GM12878 (cell line): ENCODE measurements around the gene CREB5.
A peak's percentile ranks its signal among the peaks of the same experiment; 100 is the strongest.

Source experiments
- ASH2L ChIP-seq: fragments of 300-600, 200-600 bp; sonication (generic); IDR thresholded peaks from 2 replicates; pipeline ENCODE4 v1.6.1; 2017; ENCODE audit warnings: low read depth, mild to moderate bottlenecking, borderline replicate concordance
- CTCF ChIP-seq, 3 experiments: IDR thresholded peaks in 2 of 3; conservative IDR thresholded peaks in 1 of 3; 2 replicates each; pipeline ENCODE4 v1.5.1; 2011; ENCODE audit warnings: low read depth in 3 of 3, low read length in 3 of 3, mild to moderate bottlenecking in 3 of 3, control low read depth in 2 of 3, moderate library complexity in 2 of 3, inconsistent platforms in 1 of 3, mixed read lengths in 1 of 3; ENCODE audit not compliant: control insufficient read depth in 2 of 3, insufficient read depth in 1 of 3; ENCODE audit errors: extremely low read depth in 1 of 3
- EED ChIP-seq: sonication (generic); IDR thresholded peaks from 2 replicates; pipeline ENCODE4 v1.6.1; 2016; ENCODE audit warnings: antibody characterized with exemption, low read depth
- ETV6 ChIP-seq, 2 experiments: fragments of 450-650 bp in 1 of 2; IDR thresholded peaks in 1 of 2; conservative IDR thresholded peaks in 1 of 2; 2 replicates each; pipeline ENCODE4 v1.6.1; 2014; ENCODE audit warnings: antibody characterized with exemption in 1 of 2, borderline replicate concordance in 1 of 2, low read depth in 1 of 2, mild to moderate bottlenecking in 1 of 2, moderate library complexity in 1 of 2
- EZH2 ChIP-seq: IDR thresholded peaks from 2 replicates; pipeline ENCODE4 v1.6.1; 2012; ENCODE audit warnings: low read depth, mild to moderate bottlenecking, control low read depth, inconsistent platforms, low read length, borderline replicate concordance; ENCODE audit not compliant: control insufficient read depth
- FOXM1 ChIP-seq: IDR thresholded peaks from 2 replicates; pipeline ENCODE4 v1.6.1; 2012; ENCODE audit warnings: low read depth, mild to moderate bottlenecking, inconsistent platforms, low read length, moderate library complexity
- POLR2A ChIP-seq: IDR thresholded peaks from 2 replicates; pipeline ENCODE4 v1.6.1; 2011; ENCODE audit warnings: low read depth, mild to moderate bottlenecking, low read length
- POLR2AphosphoS5 ChIP-seq: IDR thresholded peaks from 2 replicates; pipeline ENCODE4 v1.6.1; 2011; ENCODE audit warnings: mild to moderate bottlenecking, low read length, inconsistent platforms
- TAF1 ChIP-seq: IDR thresholded peaks from 2 replicates; pipeline ENCODE4 v1.6.1; 2011; ENCODE audit warnings: mild to moderate bottlenecking, low read depth, low read length, borderline replicate concordance
- ZNF207 ChIP-seq: fragments of 450-650 bp; IDR thresholded peaks from 2 replicates; pipeline ENCODE4 v1.6.1; 2014; ENCODE audit warnings: antibody characterized with exemption, mild to moderate bottlenecking, borderline replicate concordance
- ZNF687 ChIP-seq: fragments of 450-650 bp; IDR thresholded peaks from 2 replicates; pipeline ENCODE4 v1.6.1; 2017; ENCODE audit warnings: mild to moderate bottlenecking, moderate library complexity
- TF ChIP-seq, protein P1 (sequence below): IDR thresholded peaks from 2 replicates; pipeline ENCODE4 v1.6.1; 2012; ENCODE audit warnings: mild to moderate bottlenecking, low read depth, low read length

DNA sequence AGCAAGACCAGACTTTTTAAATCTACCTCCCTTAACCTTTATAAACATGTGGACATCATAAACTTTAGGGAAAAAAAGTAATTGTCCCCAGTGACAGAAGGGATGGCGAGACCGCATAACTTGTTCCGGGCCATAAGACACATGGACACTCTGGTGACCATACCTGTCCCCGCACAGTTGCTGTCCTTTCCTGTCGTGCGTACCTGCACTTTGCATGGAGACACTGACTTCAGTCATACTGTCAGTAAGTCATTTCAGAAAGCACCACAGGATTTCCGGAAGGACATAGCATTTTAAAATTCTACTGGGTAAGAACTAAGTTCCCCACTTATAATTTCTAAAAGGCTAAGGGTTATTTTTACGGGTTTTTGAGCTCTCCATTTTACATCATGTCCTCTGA, 120.9 kb downstream of the CREB5 start:
- TF ChIP-seq POLR2A, result no peak
- TF ChIP-seq FOXM1, result peak; percentile 68; the same call in 1 of the 2 replicates
- TF ChIP-seq POLR2AphosphoS5, result no peak
- no peak for TF ChIP-seq ASH2L
- no peak for TF ChIP-seq CTCF (IDR thresholded peaks at IDR 0.05 in 2 of 3, conservative IDR thresholded peaks at IDR 0.05 in 1 of 3; ENCODE audit: control insufficient read depth in 2 of 3, extremely low read depth in 1 of 3, insufficient read depth in 1 of 3, low read depth in 3 of 3, low read length in 3 of 3)
- peak in 1 of 2 experiments; percentile 93; a peak in 2 of 4 replicates for TF ChIP-seq ETV6 (conservative IDR thresholded peaks at IDR 0.05 in 1 of 2, IDR thresholded peaks at IDR 0.05 in 1 of 2; ENCODE audit: borderline replicate concordance in 1 of 2, low read depth in 1 of 2)
- TF ChIP-seq EED, result no peak; the same call in 1 of the 2 replicates
- TF ChIP-seq ZNF687, result no peak
- TF ChIP-seq, protein P1, sequence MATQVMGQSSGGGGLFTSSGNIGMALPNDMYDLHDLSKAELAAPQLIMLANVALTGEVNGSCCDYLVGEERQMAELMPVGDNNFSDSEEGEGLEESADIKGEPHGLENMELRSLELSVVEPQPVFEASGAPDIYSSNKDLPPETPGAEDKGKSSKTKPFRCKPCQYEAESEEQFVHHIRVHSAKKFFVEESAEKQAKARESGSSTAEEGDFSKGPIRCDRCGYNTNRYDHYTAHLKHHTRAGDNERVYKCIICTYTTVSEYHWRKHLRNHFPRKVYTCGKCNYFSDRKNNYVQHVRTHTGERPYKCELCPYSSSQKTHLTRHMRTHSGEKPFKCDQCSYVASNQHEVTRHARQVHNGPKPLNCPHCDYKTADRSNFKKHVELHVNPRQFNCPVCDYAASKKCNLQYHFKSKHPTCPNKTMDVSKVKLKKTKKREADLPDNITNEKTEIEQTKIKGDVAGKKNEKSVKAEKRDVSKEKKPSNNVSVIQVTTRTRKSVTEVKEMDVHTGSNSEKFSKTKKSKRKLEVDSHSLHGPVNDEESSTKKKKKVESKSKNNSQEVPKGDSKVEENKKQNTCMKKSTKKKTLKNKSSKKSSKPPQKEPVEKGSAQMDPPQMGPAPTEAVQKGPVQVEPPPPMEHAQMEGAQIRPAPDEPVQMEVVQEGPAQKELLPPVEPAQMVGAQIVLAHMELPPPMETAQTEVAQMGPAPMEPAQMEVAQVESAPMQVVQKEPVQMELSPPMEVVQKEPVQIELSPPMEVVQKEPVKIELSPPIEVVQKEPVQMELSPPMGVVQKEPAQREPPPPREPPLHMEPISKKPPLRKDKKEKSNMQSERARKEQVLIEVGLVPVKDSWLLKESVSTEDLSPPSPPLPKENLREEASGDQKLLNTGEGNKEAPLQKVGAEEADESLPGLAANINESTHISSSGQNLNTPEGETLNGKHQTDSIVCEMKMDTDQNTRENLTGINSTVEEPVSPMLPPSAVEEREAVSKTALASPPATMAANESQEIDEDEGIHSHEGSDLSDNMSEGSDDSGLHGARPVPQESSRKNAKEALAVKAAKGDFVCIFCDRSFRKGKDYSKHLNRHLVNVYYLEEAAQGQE, result no peak
- TF ChIP-seq TAF1, result no peak
- no peak for TF ChIP-seq ZNF207
- TF ChIP-seq EZH2, result no peak
